Measurements from ENCODE around the gene GRB10. TPM values are rescaled to one million over a fixed set of nuclear protein-coding genes. Genes with fewer than 3 reads are reported as not detected.

Gene GRB10
- total and polyA plus RNA-seq, 2 of the 8 experiments (the other 6 are each of a cell fraction or from before 2014, with no cell fraction given): 35.7 to 97.0 TPM

- no peaks in the 10 kb centered on the region for H3K23me2 ChIP-seq (ENCODE audit: low read depth, low read length)
- no peaks in the 10 kb centered on the region for H3K27me3 ChIP-seq (replicated peaks in 1 of 4; ENCODE audit: control insufficient read depth in 3 of 4, extremely low read depth in 1 of 4, insufficient read depth in 3 of 4, low read length in 3 of 4)
- no peak overlapping the region for H3K4me2 ChIP-seq (ENCODE audit: insufficient read depth in 1 of 2, low read depth in 2 of 2, low read length in 2 of 2)
- H2BK5ac ChIP-seq (ENCODE audit: low read depth, low read length): no peak overlapping the region
- H2AK5ac ChIP-seq (ENCODE audit: low read depth, low read length): no peak overlapping the region
- H3K9ac ChIP-seq (replicated peaks in 1 of 4; ENCODE audit: extremely low read depth in 1 of 4, low read depth in 3 of 4, low read length in 3 of 4): no peak overlapping the region
- FAIRE-seq (no peak), DNase-seq (ENCODE audit: low read depth in 1 of 2, low spot score in 2 of 2) (no peak)
- TF ChIP-seq CBX5 (IDR thresholded peaks at IDR 0.05; ENCODE audit: low read depth, low read length): no peak
- no peak for TF ChIP-seq EGR1 (IDR thresholded peaks at IDR 0.05; ENCODE audit: borderline replicate concordance, low read depth, low read length)
- no peaks in the 10 kb centered on the region for H3K9me3 ChIP-seq (ENCODE audit: insufficient read depth in 2 of 2, low read depth in 1 of 2, low read length in 1 of 2)
- H3K56ac ChIP-seq (replicated peaks; ENCODE audit: insufficient read length, low read depth, low read length): no peak overlapping the region
- no peak overlapping the region for H3K18ac ChIP-seq (ENCODE audit: extremely low read depth, low read length)
- ChIA-PET CTCF (ENCODE audit: partially characterized antibody) (interaction anchor here (0.9 to 1.6 kb wide), 5 partner anchors 10 to 474 kb away, joined by 3 to 5 read pairs (median 3); no protein-coding TSS in a partner anchor), POLR2A (ENCODE audit: partially characterized antibody) (no interaction called here)
- 95% methylated on average over 2 of the region's 2 CpGs; no CpG with 5 or more reads in 1 of the 2 experiments for WGBS, 2 experiments (ENCODE audit: extremely low coverage in 1 of 2, insufficient coverage in 1 of 2, insufficient read length in 1 of 2, insufficient replicate concordance in 2 of 2, low coverage in 1 of 2, low lambda C conversion rate in 2 of 2, missing lambda C conversion rate in 1 of 2)
- no peak overlapping the region for H2BK120ac ChIP-seq (replicated peaks; ENCODE audit: low read depth, low read length)
- H3K23ac ChIP-seq (ENCODE audit: insufficient read length): no peak overlapping the region
- H3K36me3 ChIP-seq (ENCODE audit: control insufficient read depth in 2 of 4, insufficient read depth in 4 of 4, low read length in 3 of 4): peaks cover 0 to 13% (median 6%) of the 10 kb centered on the region in 4 experiments; a peak in 5 of 8 replicates
- H3K27ac ChIP-seq (ENCODE audit: low read depth, low read length): no peak overlapping the region
- H3K79me1 ChIP-seq (ENCODE audit: low read depth, low read length): peaks cover 5% of the 10 kb centered on the region
- H3K14ac ChIP-seq (ENCODE audit: insufficient read length): no peak overlapping the region
- no peak overlapping the region for H4K91ac ChIP-seq (replicated peaks; ENCODE audit: insufficient read length, low read length)
- H4K20me1 ChIP-seq (replicated peaks in 1 of 2; ENCODE audit: control insufficient read depth in 1 of 2, insufficient read depth in 2 of 2, low read length in 2 of 2): peaks cover 0 to 5% of the 10 kb centered on the region in 2 experiments
- H2BK15ac ChIP-seq (ENCODE audit: low read length): no peak overlapping the region
- no peak overlapping the region for H2BK20ac ChIP-seq (ENCODE audit: low read length)
- no peak overlapping the region for H4K5ac ChIP-seq (ENCODE audit: insufficient read length, low read depth, low read length)
- no peak overlapping the region for H3K4me3 ChIP-seq (ENCODE audit: extremely low read depth in 1 of 4, insufficient read depth in 2 of 4, low read depth in 3 of 4, low read length in 4 of 4)
- no peak overlapping the region for H3K4ac ChIP-seq (replicated peaks; ENCODE audit: insufficient read length, low read depth, low read length)
- no peak overlapping the region for H2BK12ac ChIP-seq (ENCODE audit: low read depth, low read length)
- H4K8ac ChIP-seq (ENCODE audit: extremely low read depth, insufficient read depth, low read length): no peak overlapping the region
- peaks cover 0 to 35% of the 10 kb centered on the region in 2 experiments; a peak in 2 of 4 replicates for H3K79me2 ChIP-seq (ENCODE audit: control insufficient read depth in 1 of 2, insufficient read depth in 2 of 2, low read length in 2 of 2)
- peaks cover 0 to 6% (median 3%) of the 10 kb centered on the region in 4 experiments; a peak in 3 of 7 replicates for H3K4me1 ChIP-seq (replicated peaks in 1 of 4; ENCODE audit: control insufficient read depth in 3 of 4, insufficient read depth in 4 of 4, low read length in 3 of 4)
- H2AFZ ChIP-seq (ENCODE audit: low read length): no peak overlapping the region
These were observed 94.5 kb downstream of the GRB10 start for GRCh38 chr7:50688226-50688590.

Data from H1 (cell line).